Measurements from ENCODE around the gene STRADB. TPM values are rescaled to one million over a fixed set of nuclear protein-coding genes. Genes with fewer than 3 reads are reported as not detected.
"Not testable (repeated sequence)": the region's sequence is repeated elsewhere in the genome, so short reads cannot be mapped to it uniquely, and the experiment has no call there.

The STRADB gene
- total RNA-seq, 5 donors from 2014 or later (not counting 1 experiment from before 2014, with no cell fraction given) = 10.2 to 24.2 (median 18.0) TPM

DNA sequence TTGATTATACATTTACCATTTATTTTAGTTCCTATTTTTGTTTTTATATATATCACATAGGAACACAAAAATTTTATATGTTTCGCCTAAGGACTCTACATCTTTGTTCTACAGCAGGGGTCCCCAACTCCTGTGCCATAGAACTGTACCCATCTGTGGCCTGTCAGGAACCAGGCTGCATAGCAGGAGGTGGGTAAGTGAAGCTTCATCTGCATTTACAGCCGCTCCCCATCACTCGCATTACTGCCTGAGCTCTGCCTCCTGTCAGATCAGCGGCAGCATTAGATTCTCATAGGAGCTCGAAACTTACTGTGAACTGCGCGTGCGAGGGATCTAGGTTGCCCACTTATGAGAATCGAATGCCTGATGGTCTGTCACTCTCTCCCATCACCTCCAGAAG, 25.6 kb upstream of the STRADB start:
- Mint-ChIP-seq H3K27ac (peak overlapping the region; percentile 1 to 34), H3K36me3 (no peaks in the 10 kb centered on the region)

DNA sequence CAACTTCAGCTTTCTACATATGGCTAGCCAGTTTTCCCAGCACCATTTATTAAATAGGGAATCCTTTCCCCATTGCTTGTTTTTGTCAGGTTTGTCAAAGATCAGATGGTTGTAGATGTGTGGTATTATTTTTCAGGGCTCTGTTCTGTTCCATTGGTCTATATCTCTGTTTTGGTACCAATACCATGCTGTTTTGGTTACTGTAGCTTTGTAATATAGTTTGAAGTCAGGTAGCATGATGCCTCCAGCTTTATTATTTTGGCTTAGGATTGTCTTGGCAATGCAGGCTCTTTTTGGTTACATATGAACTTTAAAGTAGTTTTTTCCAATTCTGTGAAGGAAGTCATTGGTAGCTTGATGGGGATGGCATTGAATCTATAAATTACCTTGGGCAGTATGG, 23.2 kb upstream of the STRADB start:
- H3K4me3 ChIP-seq (ENCODE audit: control insufficient read depth in 1 of 2, extremely low read depth in 1 of 2, low read length in 1 of 2); H3K27me3 ChIP-seq (replicated peaks in 1 of 2; ENCODE audit: control insufficient read depth in 2 of 2, extremely low read depth in 1 of 2, insufficient read depth in 2 of 2, low read length in 1 of 2); CTCF ChIA-PET; H3K36me3 ChIP-seq (ENCODE audit: control insufficient read depth in 2 of 2, extremely low read depth in 1 of 2, insufficient read depth in 1 of 2, low read length in 1 of 2); ATAC-seq (replicated peaks in 1 of 4); H3K36me3 Mint-ChIP-seq; H3K9me3 ChIP-seq; DNase-seq; H3K27ac Mint-ChIP-seq; H3K4me3 Mint-ChIP-seq; H3K9me3 Mint-ChIP-seq; H3K27ac ChIP-seq (ENCODE audit: low read length); POLR2A ChIA-PET; H3K27me3 Mint-ChIP-seq: not testable (repeated sequence)
- H3K4me1 ChIP-seq (ENCODE audit: control insufficient read depth in 1 of 2, extremely low read depth in 1 of 2, insufficient read depth in 2 of 2, low read length in 2 of 2) = peaks cover 12 to 14% of the 10 kb centered on the region in 2 experiments
- H3K4me1 Mint-ChIP-seq = peaks cover 43 to 57% (median 53%) of the 10 kb centered on the region in 3 donors

More for the DNA sequence above, 25.6 kb upstream of the STRADB start:
- no peak for DNase-seq
- no peak for ATAC-seq (replicated peaks in 1 of 4)
- ChIA-PET CTCF (no interaction called here), POLR2A (interaction anchor here in 1 of 2 donors (0.6 kb wide), 1 partner anchor 53 kb away, joined by 3 read pairs; no protein-coding TSS in a partner anchor)
- Histone ChIP-seq H3K9me3 (no peaks in the 10 kb centered on the region), H3K4me1 (ENCODE audit: control insufficient read depth in 1 of 2, extremely low read depth in 1 of 2, insufficient read depth in 2 of 2, low read length in 2 of 2) (peaks cover 2% of the 10 kb centered on the region in 2 experiments), H3K27ac (ENCODE audit: low read length) (no peak overlapping the region), H3K27me3 (replicated peaks in 1 of 2; ENCODE audit: control insufficient read depth in 2 of 2, extremely low read depth in 1 of 2, insufficient read depth in 2 of 2, low read length in 1 of 2) (no peaks in the 10 kb centered on the region), H3K36me3 (ENCODE audit: control insufficient read depth in 2 of 2, extremely low read depth in 1 of 2, insufficient read depth in 1 of 2, low read length in 1 of 2) (no peaks in the 10 kb centered on the region), H3K4me3 (ENCODE audit: control insufficient read depth in 1 of 2, extremely low read depth in 1 of 2, low read length in 1 of 2) (no peak overlapping the region)
- Mint-ChIP-seq H3K9me3 (no peaks in the 10 kb centered on the region), H3K27me3 (no peaks in the 10 kb centered on the region), H3K4me1 (peaks cover 43 to 56% (median 51%) of the 10 kb centered on the region in 3 donors), H3K4me3 (no peak overlapping the region)
- 100% methylated on average over 3 of the region's 9 CpGs for WGBS (ENCODE audit: insufficient coverage)

DNA sequence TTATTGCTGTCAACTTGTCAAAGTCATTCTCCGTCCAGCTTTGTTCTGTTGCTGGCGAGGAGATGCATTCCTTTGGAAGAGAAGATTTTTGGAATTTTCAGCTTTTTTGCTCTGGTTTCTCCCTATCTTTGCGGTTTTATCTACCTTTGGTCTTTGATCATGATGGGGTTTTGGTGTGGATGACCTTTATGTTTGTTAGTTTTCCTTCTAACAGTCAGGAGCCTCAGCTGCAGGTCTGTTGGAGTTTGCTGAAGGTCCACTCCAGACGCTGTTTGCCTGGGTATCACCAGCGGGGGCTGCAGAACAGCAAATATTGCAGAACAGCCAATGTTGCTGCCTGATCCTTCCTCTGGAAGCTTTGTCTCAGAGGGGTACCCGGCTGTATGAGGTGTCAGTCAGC, 21.7 kb upstream of the STRADB start:
- CTCF ChIA-PET; H3K27me3 ChIP-seq (replicated peaks in 1 of 2; ENCODE audit: control insufficient read depth in 2 of 2, extremely low read depth in 1 of 2, insufficient read depth in 2 of 2, low read length in 1 of 2); H3K27ac Mint-ChIP-seq; H3K9me3 Mint-ChIP-seq; H3K36me3 Mint-ChIP-seq; DNase-seq; H3K9me3 ChIP-seq; ATAC-seq (replicated peaks in 1 of 4); H3K4me3 ChIP-seq (ENCODE audit: control insufficient read depth in 1 of 2, extremely low read depth in 1 of 2, low read length in 1 of 2); H3K36me3 ChIP-seq (ENCODE audit: control insufficient read depth in 2 of 2, extremely low read depth in 1 of 2, insufficient read depth in 1 of 2, low read length in 1 of 2); POLR2A ChIA-PET; H3K27me3 Mint-ChIP-seq; H3K4me3 Mint-ChIP-seq; H3K27ac ChIP-seq (ENCODE audit: low read length): not testable (repeated sequence)
- peaks cover 16 to 17% of the 10 kb centered on the region in 2 experiments for H3K4me1 ChIP-seq (ENCODE audit: control insufficient read depth in 1 of 2, extremely low read depth in 1 of 2, insufficient read depth in 2 of 2, low read length in 2 of 2)
- H3K4me1 Mint-ChIP-seq = peaks cover 50 to 65% (median 60%) of the 10 kb centered on the region in 3 donors
- 98% methylated on average over 5 of the region's 6 CpGs for WGBS (ENCODE audit: insufficient coverage)

DNA sequence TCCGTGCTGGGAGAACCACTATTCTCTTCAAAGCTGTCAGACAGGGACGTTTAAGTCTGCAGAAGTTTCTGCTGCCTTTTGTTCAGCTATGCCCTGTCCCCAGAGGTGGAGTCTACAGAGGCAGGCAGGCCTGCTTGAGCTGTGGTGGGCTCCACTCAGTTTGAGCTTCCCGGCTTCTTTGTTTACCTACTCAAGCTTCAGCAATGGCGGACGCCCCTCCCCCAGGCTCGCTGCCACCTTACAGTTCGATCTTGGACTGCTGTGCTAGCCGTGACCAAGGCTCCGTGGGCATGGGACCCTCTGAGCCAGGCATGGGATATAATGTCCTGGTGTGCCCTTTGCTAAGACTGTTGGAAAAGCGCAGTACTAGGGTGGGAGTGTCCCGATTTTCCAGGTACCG, 21.2 kb upstream of the STRADB start:
- H3K27ac Mint-ChIP-seq; H3K36me3 ChIP-seq (ENCODE audit: control insufficient read depth in 2 of 2, extremely low read depth in 1 of 2, insufficient read depth in 1 of 2, low read length in 1 of 2); POLR2A ChIA-PET; H3K9me3 ChIP-seq; H3K4me3 ChIP-seq (ENCODE audit: control insufficient read depth in 1 of 2, extremely low read depth in 1 of 2, low read length in 1 of 2); ATAC-seq (replicated peaks in 1 of 4); H3K27ac ChIP-seq (ENCODE audit: low read length); CTCF ChIA-PET; H3K27me3 Mint-ChIP-seq; H3K4me3 Mint-ChIP-seq; H3K9me3 Mint-ChIP-seq; H3K36me3 Mint-ChIP-seq; H3K27me3 ChIP-seq (replicated peaks in 1 of 2; ENCODE audit: control insufficient read depth in 2 of 2, extremely low read depth in 1 of 2, insufficient read depth in 2 of 2, low read length in 1 of 2); DNase-seq: not testable (repeated sequence)
- H3K4me1 ChIP-seq (ENCODE audit: control insufficient read depth in 1 of 2, extremely low read depth in 1 of 2, insufficient read depth in 2 of 2, low read length in 2 of 2) = peaks cover 16 to 20% of the 10 kb centered on the region in 2 experiments
- H3K4me1 Mint-ChIP-seq = peaks cover 54 to 67% (median 60%) of the 10 kb centered on the region in 3 donors
- WGBS (ENCODE audit: insufficient coverage) = 90% methylated on average over 3 of the region's 12 CpGs

DNA sequence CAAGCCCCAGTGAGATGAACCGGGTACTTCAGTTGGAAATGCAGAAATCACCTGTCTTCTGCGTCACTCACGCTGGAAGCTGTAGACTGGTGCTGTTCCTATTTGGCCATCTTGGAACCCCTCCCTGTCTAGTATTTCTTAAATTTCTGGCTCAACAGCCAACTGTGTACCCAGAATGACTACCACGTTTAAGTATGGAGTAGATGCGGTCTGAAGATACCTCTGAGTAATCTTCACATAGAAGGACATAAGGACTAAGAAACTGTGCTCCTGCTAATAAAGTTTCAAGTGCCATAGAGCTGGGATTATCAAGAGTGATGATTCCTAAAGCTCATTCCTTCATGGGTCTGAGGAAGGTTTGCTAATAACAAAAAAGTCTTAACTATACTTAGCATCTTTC, 20.7 kb upstream of the STRADB start:
- CTCF ChIA-PET = no interaction called here
- H3K27me3 ChIP-seq (replicated peaks in 1 of 2; ENCODE audit: control insufficient read depth in 2 of 2, extremely low read depth in 1 of 2, insufficient read depth in 2 of 2, low read length in 1 of 2) = no peaks in the 10 kb centered on the region
- Mint-ChIP-seq H3K4me1 (peaks cover 56 to 70% (median 65%) of the 10 kb centered on the region in 3 donors), H3K9me3 (no peaks in the 10 kb centered on the region), H3K27ac (no peak overlapping the region), H3K4me3 (no peak overlapping the region), H3K27me3 (no peaks in the 10 kb centered on the region), H3K36me3 (peaks cover 7% of the 10 kb centered on the region)
- no peaks in the 10 kb centered on the region for H3K9me3 ChIP-seq
- no peaks in the 10 kb centered on the region for H3K36me3 ChIP-seq (ENCODE audit: control insufficient read depth in 2 of 2, extremely low read depth in 1 of 2, insufficient read depth in 1 of 2, low read length in 1 of 2)
- H3K4me1 ChIP-seq (ENCODE audit: control insufficient read depth in 1 of 2, extremely low read depth in 1 of 2, insufficient read depth in 2 of 2, low read length in 2 of 2) = peaks cover 16 to 20% of the 10 kb centered on the region in 2 experiments
- no CpG with 5 or more reads among the region's 5 CpGs for WGBS (ENCODE audit: insufficient coverage)
- POLR2A ChIA-PET = interaction anchor here in 1 of 2 donors (0.6 kb wide), 1 partner anchor 313 kb away, joined by 3 read pairs; no protein-coding TSS in a partner anchor
- ATAC-seq (replicated peaks in 1 of 4) = no peak
- H3K4me3 ChIP-seq (ENCODE audit: control insufficient read depth in 1 of 2, extremely low read depth in 1 of 2, low read length in 1 of 2) = no peak overlapping the region
- no peak overlapping the region for H3K27ac ChIP-seq (ENCODE audit: low read length)
- no peak for DNase-seq

DNA sequence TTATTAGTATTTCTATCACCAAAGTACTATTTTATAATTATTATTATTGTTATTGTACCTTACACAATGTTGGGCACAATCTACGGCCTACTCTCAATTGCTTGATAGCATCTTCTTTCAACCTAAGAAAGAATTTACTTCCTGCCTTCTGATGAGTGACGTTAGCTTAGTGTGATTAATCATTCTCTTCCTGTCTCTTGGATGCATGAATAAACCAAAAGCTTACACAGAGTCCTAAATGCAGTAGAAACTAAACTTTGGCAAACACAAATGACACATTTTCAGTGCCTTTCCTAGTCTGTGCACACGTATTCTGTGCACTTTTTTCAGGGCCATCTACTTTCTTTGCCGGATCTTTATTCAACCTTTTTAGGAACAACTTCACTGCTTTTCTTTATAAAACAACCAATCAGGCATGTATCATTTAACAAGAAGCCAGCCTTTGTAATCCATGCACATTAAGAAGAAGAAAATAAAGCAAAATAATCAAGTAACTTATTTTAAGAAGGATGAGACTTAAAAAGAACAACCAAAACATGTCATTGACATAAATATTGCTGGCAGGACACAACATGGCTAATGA, 19.4 kb upstream of the STRADB start:
- Histone ChIP-seq H3K36me3 (ENCODE audit: control insufficient read depth in 2 of 2, extremely low read depth in 1 of 2, insufficient read depth in 1 of 2, low read length in 1 of 2) (no peaks in the 10 kb centered on the region), H3K4me3 (ENCODE audit: control insufficient read depth in 1 of 2, extremely low read depth in 1 of 2, low read length in 1 of 2) (no peak overlapping the region), H3K27me3 (replicated peaks in 1 of 2; ENCODE audit: control insufficient read depth in 2 of 2, extremely low read depth in 1 of 2, insufficient read depth in 2 of 2, low read length in 1 of 2) (no peaks in the 10 kb centered on the region), H3K4me1 (ENCODE audit: control insufficient read depth in 1 of 2, extremely low read depth in 1 of 2, insufficient read depth in 2 of 2, low read length in 2 of 2) (peaks cover 16 to 20% of the 10 kb centered on the region in 2 experiments), H3K27ac (ENCODE audit: low read length) (peak overlapping the region; percentile 67), H3K9me3 (no peaks in the 10 kb centered on the region)
- H3K36me3 Mint-ChIP-seq = peaks cover 7% of the 10 kb centered on the region
- peaks cover 66 to 72% (median 70%) of the 10 kb centered on the region in 3 donors for H3K4me1 Mint-ChIP-seq
- ATAC-seq (replicated peaks in 1 of 4) (peak; percentile 94 to 97 (median 96)), DNase-seq (peak in 1 of 35 experiments; percentile 55)
- 25% methylated on average over 1 of the region's 4 CpGs for WGBS (ENCODE audit: insufficient coverage)
- peak overlapping the region in 2 of 3 donors; percentile 23 to 51 for H3K4me3 Mint-ChIP-seq
- H3K27me3 Mint-ChIP-seq = no peaks in the 10 kb centered on the region
- ChIA-PET CTCF (interaction anchor here (0.5 to 1.3 kb wide), 2 partner anchors 15 to 193 kb away, joined by 3 to 4 read pairs; no protein-coding TSS in a partner anchor), POLR2A (interaction anchor here in 1 of 2 donors (0.6 to 1.0 kb wide), 3 partner anchors 15 to 199 kb away, joined by 3 read pairs; no protein-coding TSS in a partner anchor)
- peak overlapping the region; percentile 91 to 94 for H3K27ac Mint-ChIP-seq
- H3K9me3 Mint-ChIP-seq = no peaks in the 10 kb centered on the region
